Liver (tissue), 2 donors: ENCODE measurements around the gene SHLD2.
"Not testable (repeated sequence)": the region's sequence is repeated elsewhere in the genome, so short reads cannot be mapped to it uniquely, and the experiment has no call there.

Experiments used
- CTCF ChIP-seq: fragments of 150-350 bp; IDR thresholded peaks from 2 replicates; pipeline ENCODE4 v1.5.1; 2017; ENCODE audit warnings: improper control_type of control experiment, low read depth, low read length; ENCODE audit not compliant: missing input control
- MAX ChIP-seq: IDR thresholded peaks from 2 replicates; pipeline ENCODE4 v1.6.1; 2016; ENCODE audit warnings: antibody characterized with exemption
- YY1 ChIP-seq: IDR thresholded peaks from 2 replicates; pipeline ENCODE4 v1.6.1; 2016; ENCODE audit warnings: antibody characterized with exemption, mild to moderate bottlenecking
- donor health status: healthy.

- TF ChIP-seq MAX, CTCF, YY1: not testable (repeated sequence)
Observed at GRCh38 chr10:87132176-87132575, 37.2 kb downstream of the SHLD2 start.
